Keratinocyte (primary cell): ENCODE results near the gene PCSK2. TPM values are rescaled to one million over a fixed set of nuclear protein-coding genes. Genes with fewer than 3 reads are reported as not detected.

Experiments used
- DNase-seq: peaks from one replicate; pipeline ENCODE4 v3.0.0-alpha.2; 2011; ENCODE audit warnings: low read depth, missing footprints, low spot score
- FAIRE-seq: peaks from 2 replicates; lab custom pipeline; 2011; peaks lifted over from hg19 to GRCh38; lab: Jason Lieb, UNC
- H2AFZ ChIP-seq: 2 replicates; pipeline ENCODE4 v1.6.0; 2012; ENCODE audit warnings: low read length, control low read depth, inconsistent platforms; ENCODE audit not compliant: control insufficient read depth
- H3K27ac ChIP-seq: 2 replicates; pipeline ENCODE4 v1.5.1; 2011; ENCODE audit warnings: low read length; ENCODE audit not compliant: control insufficient read depth, insufficient read depth
- H3K27me3 ChIP-seq: 3 replicates; pipeline ENCODE4 v1.6.0; 2011; ENCODE audit warnings: low read length; ENCODE audit not compliant: control insufficient read depth, insufficient read depth; ENCODE audit errors: extremely low read depth
- H3K36me3 ChIP-seq, 2 experiments: 2 replicates in 1 of 2; 3 replicates in 1 of 2; pipeline ENCODE4 v1.5.1; 2011; ENCODE audit warnings: low read length in 2 of 2, mild to moderate bottlenecking in 1 of 2; ENCODE audit not compliant: control insufficient read depth in 2 of 2, insufficient read depth in 2 of 2; ENCODE audit errors: extremely low read depth in 1 of 2
- H3K4me1 ChIP-seq: 3 replicates; pipeline ENCODE4 v1.5.1; 2011; ENCODE audit warnings: low read length; ENCODE audit not compliant: control insufficient read depth, insufficient read depth; ENCODE audit errors: extremely low read depth
- H3K4me2 ChIP-seq: 3 replicates; pipeline ENCODE4 v1.6.0; 2011; ENCODE audit warnings: low read depth, low read length; ENCODE audit not compliant: control insufficient read depth, insufficient read depth; ENCODE audit errors: extremely low read depth
- H3K4me3 ChIP-seq, 3 experiments: fragments of 200-600 bp in 1 of 3; sonication (generic) in 1 of 3; 2 replicates in 2 of 3; 3 replicates in 1 of 3; pipeline ENCODE4 v1.5.1; 2011 to 2016; ENCODE audit warnings: low read length in 3 of 3, mild to moderate bottlenecking in 3 of 3, control low read depth in 2 of 3, inconsistent platforms in 1 of 3, low read depth in 1 of 3, mixed read lengths in 1 of 3, mixed run types in 1 of 3, moderate library complexity in 1 of 3; ENCODE audit not compliant: control insufficient read depth in 2 of 3, insufficient read depth in 2 of 3; ENCODE audit errors: extremely low read depth in 1 of 3
- H3K79me2 ChIP-seq: 2 replicates; pipeline ENCODE4 v1.6.0; 2012; ENCODE audit warnings: low read length; ENCODE audit not compliant: control insufficient read depth, insufficient read depth
- H3K9ac ChIP-seq: 3 replicates; pipeline ENCODE4 v1.6.0; 2011; ENCODE audit warnings: low read length; ENCODE audit not compliant: control insufficient read depth, insufficient read depth; ENCODE audit errors: extremely low read depth
- H3K9me1 ChIP-seq: 3 replicates; pipeline ENCODE4 v1.6.0; 2011; ENCODE audit warnings: low read length; ENCODE audit not compliant: control insufficient read depth, insufficient read depth; ENCODE audit errors: extremely low read depth
- H3K9me3 ChIP-seq: 2 replicates; pipeline ENCODE4 v1.5.1; 2012; ENCODE audit warnings: low read depth, low read length; ENCODE audit not compliant: control insufficient read depth
- H4K20me1 ChIP-seq: 3 replicates; pipeline ENCODE4 v1.6.0; 2011; ENCODE audit warnings: low read length; ENCODE audit not compliant: control insufficient read depth, insufficient read depth; ENCODE audit errors: extremely low read depth
- CTCF ChIP-seq, 3 experiments: IDR thresholded peaks in 1 of 3; conservative IDR thresholded peaks in 1 of 3; optimal IDR thresholded peaks in 1 of 3; 2 replicates in 2 of 3; 3 replicates in 1 of 3; pipeline versions ENCODE3 to v1.5.1; 2011; ENCODE audit warnings: low read length in 3 of 3, mild to moderate bottlenecking in 3 of 3, moderate library complexity in 2 of 3, control low read depth in 1 of 3, inconsistent platforms in 1 of 3; ENCODE audit not compliant: insufficient read depth in 2 of 3; ENCODE audit errors: extremely low read depth in 1 of 3
- EZH2 ChIP-seq: IDR thresholded peaks from one replicate; pipeline ENCODE4 v1.6.1; 2012; ENCODE audit warnings: inconsistent platforms, mild to moderate bottlenecking, low read length, moderate library complexity
- dilution Hi-C: fragments of 300-500 bp; cut with MboI; formaldehyde crosslinking; loops from one replicate; pipeline ENCODE4 v1.7.0; 2020; ENCODE audit warnings: low sequenced_read_pairs; ENCODE audit not compliant: extremely low pct_ligation_motif_present
- polyA plus RNA-seq, 5 experiments: library from polyadenylated mRNA; depleted of rRNA in 3 of 5; stranded (reverse) in 3 of 5; stranded (forward) in 1 of 5; unstranded in 1 of 5; fragments of >200 nt; gene quantifications; 1 replicate in 1 of 5; 2 replicates in 3 of 5; 3 replicates in 1 of 5; pipeline versions ENCODE4 v1.2.1 to v1.2.3, GENCODE V29; 2011 to 2012; ENCODE audit warnings: missing spikeins in 2 of 5, low read depth in 1 of 5, low replicate concordance in 1 of 5

Gene PCSK2
- polyA plus RNA-seq, 1 donor (not counting 4 experiments of a cell fraction or from before 2014, with no cell fraction given): not detected

- FAIRE-seq: no peak
Measured at GRCh38 chr20:17465236-17465635, 238.4 kb downstream of the PCSK2 start.

DNA sequence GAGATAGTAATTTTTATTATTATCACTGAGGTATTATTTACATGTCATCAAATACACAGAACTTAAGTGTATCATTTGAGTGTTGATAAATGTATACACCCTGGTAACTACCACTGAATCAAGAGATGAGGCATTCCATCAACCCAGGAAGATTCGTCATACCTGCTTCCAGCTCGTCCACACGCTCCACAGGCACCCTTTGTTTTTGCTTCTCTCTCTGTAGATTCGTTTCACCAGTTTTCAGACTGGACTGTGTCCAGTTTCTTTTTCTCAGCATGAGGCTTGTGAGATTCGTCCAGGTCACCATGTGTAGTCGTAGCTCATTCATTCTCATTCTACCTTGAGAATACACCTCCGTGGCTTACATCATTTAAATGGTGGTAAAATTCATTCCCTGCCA is 239.8 kb downstream of the PCSK2 start:
- H4K20me1 ChIP-seq: no peaks in the 10 kb centered on the region
- no peaks in the 10 kb centered on the region for H3K4me1 ChIP-seq
- no peaks in the 10 kb centered on the region for H3K9me3 ChIP-seq
- DNase-seq (no peak), FAIRE-seq (no peak)
- no peaks in the 10 kb centered on the region for H3K9me1 ChIP-seq
- H3K4me2 ChIP-seq: no peak overlapping the region
- no peaks in the 10 kb centered on the region for H3K36me3 ChIP-seq
- no peaks in the 10 kb centered on the region for H3K79me2 ChIP-seq
- H3K4me3 ChIP-seq: no peak overlapping the region
- H3K27ac ChIP-seq: no peak overlapping the region
- H3K27me3 ChIP-seq: no peaks in the 10 kb centered on the region
- no peak overlapping the region for H3K9ac ChIP-seq
- no peak for TF ChIP-seq EZH2
- no peak for TF ChIP-seq CTCF (optimal IDR thresholded peaks at IDR 0.05 in 1 of 3, IDR thresholded peaks at IDR 0.05 in 1 of 3, conservative IDR thresholded peaks at IDR 0.05 in 1 of 3; ENCODE audit: extremely low read depth in 1 of 3, insufficient read depth in 2 of 3, low read length in 3 of 3)
- dilution Hi-C loops: no loop called here
- H2AFZ ChIP-seq: no peak overlapping the region

More at GRCh38 chr20:17465236-17465635, 238.4 kb downstream of the PCSK2 start:
- no peaks in the 10 kb centered on the region for H3K9me1 ChIP-seq
- no peaks in the 10 kb centered on the region for H3K9me3 ChIP-seq
- no peaks in the 10 kb centered on the region for H3K4me1 ChIP-seq
- no peak for DNase-seq
- no peak overlapping the region for H3K4me3 ChIP-seq
- no peaks in the 10 kb centered on the region for H4K20me1 ChIP-seq
- TF ChIP-seq CTCF (optimal IDR thresholded peaks at IDR 0.05 in 1 of 3, IDR thresholded peaks at IDR 0.05 in 1 of 3, conservative IDR thresholded peaks at IDR 0.05 in 1 of 3; ENCODE audit: extremely low read depth in 1 of 3, insufficient read depth in 2 of 3, low read length in 3 of 3): no peak
- TF ChIP-seq EZH2: no peak
- dilution Hi-C loops: no loop called here
- H3K9ac ChIP-seq: no peak overlapping the region
- H3K4me2 ChIP-seq: no peak overlapping the region
- no peaks in the 10 kb centered on the region for H3K36me3 ChIP-seq
- H2AFZ ChIP-seq: no peak overlapping the region
- H3K27me3 ChIP-seq: no peaks in the 10 kb centered on the region
- H3K27ac ChIP-seq: no peak overlapping the region
- no peaks in the 10 kb centered on the region for H3K79me2 ChIP-seq
